GM19035 (cell line): ENCODE results near the gene CDKN2B-AS1.
"Not testable (repeated sequence)": the region's sequence is repeated elsewhere in the genome, so short reads cannot be mapped to it uniquely, and the experiment has no call there.

Experiments used
- ATAC-seq: cut with Tn5 transposase; IDR thresholded peaks from one replicate; pipeline ENCODE4 v1.9.1; 2021; ENCODE audit not compliant: unreplicated experiment

CDKN2B-AS1 gene

GRCh38 chr9:22043928-22044327, 49.3 kb downstream of the CDKN2B-AS1 start:
- ATAC-seq: no peak

GRCh38 chr9:22044583-22044982, 50.0 kb downstream of the CDKN2B-AS1 start:
- ATAC-seq: no peak

- ATAC-seq: no peak
Measured at GRCh38 chr9:22045423-22045822, 50.8 kb downstream of the CDKN2B-AS1 start.

DNA sequence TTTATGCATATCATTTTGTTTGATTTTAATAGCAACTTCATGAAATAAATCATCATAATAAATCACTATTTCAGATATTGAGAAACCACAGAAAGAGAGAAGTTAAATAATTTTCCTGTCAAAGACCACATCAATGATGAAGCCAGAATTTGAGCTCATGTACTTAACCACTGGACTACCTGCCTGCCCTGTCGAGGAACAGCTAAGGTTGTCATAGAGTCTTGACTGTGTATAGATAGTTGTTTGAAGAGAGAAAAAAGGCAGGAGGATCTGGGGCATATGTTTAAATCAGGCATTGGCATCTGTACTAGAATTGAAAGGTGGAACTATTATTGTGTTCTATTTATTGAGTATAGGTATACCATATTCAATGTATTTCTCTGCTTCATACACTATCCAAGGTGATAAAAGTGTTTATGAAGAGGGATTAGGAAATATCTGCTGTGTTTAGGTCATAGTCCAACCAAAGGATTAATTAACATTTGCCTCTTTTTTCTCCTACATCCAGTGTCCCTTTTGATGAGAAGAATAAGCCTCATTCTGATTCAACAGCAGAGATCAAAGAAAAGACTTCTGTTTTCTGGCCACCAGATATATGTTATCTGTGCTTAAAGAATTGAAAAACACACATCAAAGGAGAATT, 51.8 kb downstream of the CDKN2B-AS1 start:
- ATAC-seq: no peak

- no peak for ATAC-seq
Measured at GRCh38 chr9:22047596-22047995, 53.0 kb downstream of the CDKN2B-AS1 start.

DNA sequence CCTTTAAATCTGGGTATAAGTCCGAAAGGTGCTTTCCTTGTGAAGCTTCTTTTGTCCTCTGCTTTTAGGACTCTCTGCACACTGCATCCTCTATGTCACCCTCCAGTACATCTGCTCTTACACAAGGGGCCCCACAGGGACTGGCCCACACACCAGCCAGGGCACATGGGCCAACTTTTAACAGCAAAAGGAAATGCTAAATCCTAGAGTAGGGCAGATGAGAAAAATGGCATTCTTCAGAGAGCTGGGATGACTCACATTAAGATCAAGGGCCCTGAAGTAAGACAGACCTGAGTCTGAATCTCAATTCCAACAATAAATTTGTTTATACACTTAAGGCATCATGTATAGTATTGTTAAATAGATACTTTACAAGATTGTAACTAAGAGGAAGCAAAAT, 54.8 kb downstream of the CDKN2B-AS1 start:
- no peak for ATAC-seq

GRCh38 chr9:22050924-22051323, 56.3 kb downstream of the CDKN2B-AS1 start:
- ATAC-seq: peak; percentile 48

DNA sequence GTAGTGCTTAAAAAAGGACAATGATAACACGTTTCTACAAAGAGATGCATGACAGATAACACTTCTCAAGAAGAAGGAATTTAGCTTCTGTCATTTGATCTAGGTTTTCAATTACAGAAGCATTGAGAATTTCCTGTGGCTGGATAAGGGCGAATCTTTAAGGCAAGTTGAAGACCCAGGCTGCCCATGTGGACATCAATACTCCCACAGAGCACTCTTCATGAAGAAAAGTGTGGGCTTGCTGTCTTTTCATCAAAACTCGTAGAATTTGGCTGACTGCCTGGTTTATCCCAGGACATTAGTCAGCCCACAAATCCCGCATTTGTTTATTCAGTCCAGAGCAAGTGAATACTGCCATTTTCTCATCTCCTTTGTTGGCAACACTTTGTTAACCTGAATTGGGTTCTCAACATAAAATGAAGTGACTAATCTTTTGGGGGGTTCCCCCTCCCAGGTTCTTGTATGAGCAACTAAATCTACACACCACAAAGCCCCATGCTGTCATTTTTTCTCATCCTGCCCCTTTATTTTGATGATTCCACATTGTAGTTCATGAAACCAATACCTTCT, 57.9 kb downstream of the CDKN2B-AS1 start:
- peak; percentile 63 for ATAC-seq

GRCh38 chr9:22053178-22053577, 58.6 kb downstream of the CDKN2B-AS1 start:
- ATAC-seq: no peak

GRCh38 chr9:22054076-22054475, 59.5 kb downstream of the CDKN2B-AS1 start:
- no peak for ATAC-seq

- ATAC-seq: no peak
Measured at GRCh38 chr9:22054529-22054928, 59.9 kb downstream of the CDKN2B-AS1 start.

GRCh38 chr9:22055090-22055489, 60.5 kb downstream of the CDKN2B-AS1 start:
- no peak for ATAC-seq

- ATAC-seq: no peak
Measured at GRCh38 chr9:22056402-22056801, 61.8 kb downstream of the CDKN2B-AS1 start.

GRCh38 chr9:22057972-22058371, 63.4 kb downstream of the CDKN2B-AS1 start:
- ATAC-seq: not testable (repeated sequence)

DNA sequence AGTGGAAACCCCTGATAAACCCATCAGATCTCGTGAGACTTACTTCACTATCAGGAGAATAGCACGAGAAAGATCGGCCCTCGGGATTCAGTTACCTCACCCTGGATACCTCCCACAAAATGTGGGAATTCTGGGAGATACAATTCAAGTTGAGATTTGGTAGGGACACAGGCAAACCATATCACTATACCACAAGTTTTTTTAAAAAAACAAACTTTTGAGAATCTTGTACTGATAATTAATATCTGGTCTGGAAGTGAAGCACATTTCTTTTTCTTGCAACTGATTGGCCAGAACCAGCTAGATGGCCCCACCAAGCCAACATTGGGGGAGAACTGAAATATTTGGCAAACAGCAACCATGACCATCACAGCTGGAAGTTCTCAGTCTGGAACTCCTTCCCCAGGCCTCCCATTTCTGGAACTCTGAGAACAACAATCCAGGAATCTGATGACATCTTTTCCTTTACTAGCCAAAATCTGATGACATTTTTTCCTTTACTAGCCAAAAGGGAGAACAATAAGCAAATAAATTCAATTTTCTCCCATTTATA, 66.3 kb downstream of the CDKN2B-AS1 start:
- no peak for ATAC-seq

- ATAC-seq: no peak
Measured at GRCh38 chr9:22064957-22065356, 70.4 kb downstream of the CDKN2B-AS1 start.

DNA sequence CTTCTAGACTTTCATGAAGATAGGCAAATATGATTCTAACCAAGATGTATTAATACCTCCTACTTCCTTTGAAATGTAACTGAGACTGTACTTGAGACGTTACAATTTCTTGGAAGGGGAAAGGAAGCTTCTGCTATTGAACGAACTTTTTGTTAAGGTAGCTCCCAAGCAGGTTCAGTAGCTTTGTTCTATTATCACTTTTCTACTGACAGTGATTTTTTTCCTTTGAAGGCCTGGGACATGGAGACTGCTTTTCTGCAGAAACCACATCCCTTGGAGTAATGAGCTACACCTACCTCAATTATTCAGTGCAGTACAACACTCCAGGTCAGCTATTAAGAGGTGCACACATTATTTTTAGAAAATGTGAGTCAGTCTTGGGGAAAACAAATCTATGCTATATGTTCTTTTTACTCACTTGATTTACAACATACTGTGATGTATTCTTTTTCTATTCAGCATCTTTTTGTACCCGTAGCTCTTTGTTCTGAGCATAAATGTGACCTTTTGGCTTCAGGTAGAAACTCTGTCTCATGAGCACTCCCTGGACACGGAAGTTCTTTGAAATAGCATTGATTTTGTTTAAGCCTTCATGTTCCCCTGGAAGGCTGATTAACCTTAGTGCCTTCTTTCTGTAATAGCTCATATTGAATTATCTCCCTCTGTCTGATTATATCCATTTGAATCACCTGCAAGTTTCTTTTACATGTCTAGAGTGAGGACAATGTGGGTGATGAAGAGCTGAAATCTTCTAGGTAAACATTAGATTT, 71.0 kb downstream of the CDKN2B-AS1 start:
- no peak for ATAC-seq

GRCh38 chr9:22067196-22067595, 72.6 kb downstream of the CDKN2B-AS1 start:
- no peak for ATAC-seq

GRCh38 chr9:22068369-22068768, 73.8 kb downstream of the CDKN2B-AS1 start:
- ATAC-seq: no peak

DNA sequence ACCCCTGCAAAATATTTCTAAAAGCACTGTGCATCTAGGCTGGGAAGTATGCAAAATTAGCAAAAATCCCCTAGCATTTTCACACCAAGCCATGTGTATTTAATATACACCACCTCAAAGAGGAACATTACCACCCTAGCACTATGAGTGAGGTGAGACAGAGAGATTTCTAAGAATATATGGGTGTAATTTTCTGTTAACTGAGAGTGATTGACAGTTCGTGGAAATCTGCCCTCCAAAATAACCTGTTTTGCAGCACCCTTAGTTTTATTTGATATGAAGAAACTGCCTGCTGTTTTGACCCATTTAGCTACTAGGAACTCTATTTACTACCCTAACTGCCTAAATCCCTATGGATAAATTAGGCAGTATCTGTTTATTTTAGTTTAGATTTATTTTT, 78.8 kb downstream of the CDKN2B-AS1 start:
- no peak for ATAC-seq

DNA sequence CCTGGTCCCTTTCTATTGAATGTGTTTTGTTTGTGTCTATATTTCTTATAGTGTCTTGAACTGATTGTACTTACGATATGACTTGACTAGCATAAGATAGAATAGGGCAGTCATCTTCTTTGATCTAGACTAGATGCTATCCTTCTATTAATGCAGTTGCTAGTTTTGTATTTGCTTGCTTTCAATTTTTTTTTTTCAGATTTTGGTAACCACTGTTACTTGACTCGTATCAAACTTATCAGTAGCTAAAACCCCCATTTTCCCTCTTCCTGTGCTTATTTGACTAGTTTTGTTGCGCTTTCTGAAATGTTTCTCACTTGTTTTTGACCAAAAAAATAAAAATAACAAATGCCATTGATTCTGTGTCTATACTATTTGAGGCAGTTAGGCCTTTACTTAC, 83.5 kb downstream of the CDKN2B-AS1 start:
- no peak for ATAC-seq

DNA sequence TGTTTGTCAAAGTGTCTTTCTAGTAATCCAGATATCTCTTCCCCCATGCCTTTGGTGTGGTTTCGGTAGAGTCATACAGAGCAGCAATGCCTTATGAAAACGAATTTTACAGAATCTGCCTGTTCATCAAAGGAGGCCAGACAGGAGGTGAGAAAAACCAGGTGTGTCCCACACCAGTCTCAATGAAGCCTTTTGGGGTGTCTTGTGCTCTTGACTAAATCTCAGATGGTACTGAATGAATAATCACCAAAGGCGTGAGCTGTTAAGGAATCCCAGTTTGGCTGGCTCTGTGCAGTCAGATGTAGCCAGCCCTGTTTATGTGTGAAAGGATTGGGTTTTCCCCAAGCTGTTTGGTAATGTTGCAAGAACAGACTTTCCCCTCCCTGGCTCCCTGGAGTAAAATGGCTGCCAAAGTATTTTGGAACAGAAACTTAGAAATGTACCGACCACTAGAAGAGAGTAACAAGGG, 85.3 kb downstream of the CDKN2B-AS1 start:
- peak; percentile 83 for ATAC-seq
